Vagina (tissue), 2 donors: ENCODE results near the gene SPATA46.

Source experiments
- POLR2A ChIP-seq, 2 donors: fragments of 450-650 bp; IDR thresholded peaks; one replicate each; pipeline ENCODE4 v1.6.1; 2017; ENCODE audit warnings: antibody characterized with exemption in 2 of 2, mild to moderate bottlenecking in 2 of 2, moderate library complexity in 2 of 2
- POLR2AphosphoS5 ChIP-seq, 2 donors: sonication (generic); formaldehyde crosslinking; IDR thresholded peaks; one replicate each; pipeline ENCODE4 v1.9.0; 2017; ENCODE audit warnings: antibody characterized with exemption in 2 of 2, mild to moderate bottlenecking in 2 of 2, low read depth in 1 of 2; ENCODE audit not compliant: insufficient read depth in 1 of 2
- TF ChIP-seq, protein P1 (sequence below), 3 experiments: fragments of 450-650 bp in 2 of 3; fragments of 200-600 bp in 1 of 3; sonication (generic) in 1 of 3; IDR thresholded peaks; one replicate each; pipeline ENCODE4 v1.5.1; 2017 to 2019; ENCODE audit warnings: antibody characterized with exemption in 3 of 3, mild to moderate bottlenecking in 2 of 3, moderate library complexity in 2 of 3

DNA sequence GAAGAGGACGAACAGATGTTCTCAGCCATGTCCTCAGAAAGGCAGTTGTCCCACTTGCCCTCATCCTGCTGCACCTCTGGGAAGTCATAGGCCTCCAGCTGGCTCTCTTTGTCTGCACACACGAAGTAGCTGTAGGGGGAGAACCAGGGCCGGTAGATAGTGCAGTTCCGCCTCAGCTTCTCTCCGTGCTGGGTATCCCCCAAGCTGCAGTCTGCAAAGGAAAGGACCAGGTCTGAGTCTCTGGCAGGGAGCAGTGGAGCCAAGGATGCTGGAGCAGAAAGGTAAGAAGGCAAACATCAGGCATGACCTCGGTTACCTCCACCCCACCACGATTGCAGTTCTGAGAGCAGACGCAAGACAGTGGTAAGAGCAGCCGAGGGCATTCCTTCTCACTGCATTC is 2.2 kb downstream of the SPATA46 start:
- TF ChIP-seq, protein P1, sequence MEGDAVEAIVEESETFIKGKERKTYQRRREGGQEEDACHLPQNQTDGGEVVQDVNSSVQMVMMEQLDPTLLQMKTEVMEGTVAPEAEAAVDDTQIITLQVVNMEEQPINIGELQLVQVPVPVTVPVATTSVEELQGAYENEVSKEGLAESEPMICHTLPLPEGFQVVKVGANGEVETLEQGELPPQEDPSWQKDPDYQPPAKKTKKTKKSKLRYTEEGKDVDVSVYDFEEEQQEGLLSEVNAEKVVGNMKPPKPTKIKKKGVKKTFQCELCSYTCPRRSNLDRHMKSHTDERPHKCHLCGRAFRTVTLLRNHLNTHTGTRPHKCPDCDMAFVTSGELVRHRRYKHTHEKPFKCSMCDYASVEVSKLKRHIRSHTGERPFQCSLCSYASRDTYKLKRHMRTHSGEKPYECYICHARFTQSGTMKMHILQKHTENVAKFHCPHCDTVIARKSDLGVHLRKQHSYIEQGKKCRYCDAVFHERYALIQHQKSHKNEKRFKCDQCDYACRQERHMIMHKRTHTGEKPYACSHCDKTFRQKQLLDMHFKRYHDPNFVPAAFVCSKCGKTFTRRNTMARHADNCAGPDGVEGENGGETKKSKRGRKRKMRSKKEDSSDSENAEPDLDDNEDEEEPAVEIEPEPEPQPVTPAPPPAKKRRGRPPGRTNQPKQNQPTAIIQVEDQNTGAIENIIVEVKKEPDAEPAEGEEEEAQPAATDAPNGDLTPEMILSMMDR (IDR thresholded peaks at IDR 0.05), result no peak
- TF ChIP-seq POLR2A (IDR thresholded peaks at IDR 0.05) (no peak), POLR2AphosphoS5 (IDR thresholded peaks at IDR 0.05; ENCODE audit: insufficient read depth in 1 of 2, low read depth in 1 of 2) (no peak)
